H9 (cell line): ENCODE measurements around the gene BRWD1. TPM values are rescaled to one million over a fixed set of nuclear protein-coding genes. Genes with fewer than 3 reads are reported as not detected.

Experiments
- DNase-seq: peaks from one replicate; pipeline ENCODE4 v3.0.0-alpha.2; 2017
- H2AFZ ChIP-seq: one replicate; pipeline ENCODE4 v1.6.1; 2013; ENCODE audit warnings: mild to moderate bottlenecking, low read length, control low read depth, moderate library complexity
- H2AK5ac ChIP-seq: 2 replicates; pipeline ENCODE4 v1.6.1; 2013; ENCODE audit warnings: low read length, control low read depth, mixed read lengths; ENCODE audit not compliant: insufficient read length
- H2BK120ac ChIP-seq: one replicate; pipeline ENCODE4 v1.6.1; 2013; ENCODE audit warnings: low read depth, mild to moderate bottlenecking, low read length, control low read depth, inconsistent platforms; ENCODE audit not compliant: poor library complexity, severe bottlenecking
- H2BK12ac ChIP-seq: 2 replicates; pipeline ENCODE4 v1.6.1; 2013; ENCODE audit warnings: low read length, control low read depth, mixed read lengths, low read depth; ENCODE audit not compliant: insufficient read length
- H2BK15ac ChIP-seq: 2 replicates; pipeline ENCODE4 v1.6.1; 2013; ENCODE audit warnings: low read depth, low read length, control low read depth
- H2BK20ac ChIP-seq: one replicate; pipeline ENCODE4 v1.6.1; 2013; ENCODE audit warnings: low read depth, mild to moderate bottlenecking, low read length, control low read depth, inconsistent platforms; ENCODE audit not compliant: poor library complexity, severe bottlenecking
- H2BK5ac ChIP-seq: 2 replicates; pipeline ENCODE4 v1.6.1; 2013; ENCODE audit warnings: low read length, control low read depth, mixed read lengths; ENCODE audit not compliant: insufficient read length
- H3K14ac ChIP-seq: 2 replicates; pipeline ENCODE4 v1.6.1; 2013; ENCODE audit warnings: low read length, control low read depth; ENCODE audit not compliant: insufficient read depth
- H3K18ac ChIP-seq: 2 replicates; pipeline ENCODE4 v1.6.1; 2013; ENCODE audit warnings: low read depth, mild to moderate bottlenecking, mixed read lengths, low read length, control low read depth; ENCODE audit not compliant: insufficient read length
- H3K23ac ChIP-seq: 2 replicates; pipeline ENCODE4 v1.6.1; 2013; ENCODE audit warnings: low read length, control low read depth, mixed read lengths, low read depth; ENCODE audit not compliant: insufficient read length
- H3K23me2 ChIP-seq: 2 replicates; pipeline ENCODE4 v1.6.1; 2013; ENCODE audit warnings: low read depth, mild to moderate bottlenecking, mixed read lengths, low read length, control low read depth; ENCODE audit not compliant: insufficient read length, poor library complexity, severe bottlenecking
- H3K27ac ChIP-seq: 2 replicates; pipeline ENCODE4 v1.5.1; 2013; ENCODE audit warnings: low read length, control low read depth, mixed read lengths, low read depth; ENCODE audit not compliant: insufficient read length
- H3K27me3 ChIP-seq: 2 replicates; pipeline ENCODE4 v1.6.1; 2013; ENCODE audit warnings: low read length, control low read depth, inconsistent platforms; ENCODE audit not compliant: insufficient read depth
- H3K4ac ChIP-seq: 2 replicates; pipeline ENCODE4 v1.6.1; 2013; ENCODE audit warnings: low read depth, mild to moderate bottlenecking, control low read depth, inconsistent platforms, low read length, moderate library complexity
- H3K4me1 ChIP-seq: 2 replicates; pipeline ENCODE4 v1.6.1; 2013; ENCODE audit warnings: low read length, control low read depth, inconsistent platforms; ENCODE audit not compliant: insufficient read depth
- H3K4me2 ChIP-seq: 2 replicates; pipeline ENCODE4 v1.6.1; 2013; ENCODE audit warnings: low read length, control low read depth, mixed read lengths; ENCODE audit not compliant: insufficient read length, insufficient read depth
- H3K56ac ChIP-seq: 2 replicates; pipeline ENCODE4 v1.6.1; 2013; ENCODE audit warnings: low read depth, mild to moderate bottlenecking, mixed read lengths, low read length, control low read depth; ENCODE audit not compliant: insufficient read length
- H3K79me1 ChIP-seq: 2 replicates; pipeline ENCODE4 v1.6.1; 2013; ENCODE audit warnings: low read depth, mild to moderate bottlenecking, moderate library complexity, low read length, control low read depth, inconsistent platforms; ENCODE audit not compliant: insufficient read depth, poor library complexity, severe bottlenecking
- H3K79me2 ChIP-seq: 2 replicates; pipeline ENCODE4 v1.6.1; 2013; ENCODE audit warnings: low read length, control low read depth, inconsistent platforms; ENCODE audit not compliant: insufficient read depth
- H3K9ac ChIP-seq: 2 replicates; pipeline ENCODE4 v1.6.1; 2013; ENCODE audit warnings: low read length, control low read depth, mixed read lengths; ENCODE audit not compliant: insufficient read length; ENCODE audit errors: extremely low read depth
- H3K9me3 ChIP-seq: one replicate; pipeline ENCODE4 v1.6.1; 2013; ENCODE audit warnings: low read depth, low read length, inconsistent platforms; ENCODE audit not compliant: control insufficient read depth
- H3T11ph ChIP-seq: one replicate; pipeline ENCODE4 v1.6.1; 2013; ENCODE audit warnings: mild to moderate bottlenecking, low read length, control low read depth, inconsistent platforms
- H4K20me1 ChIP-seq: one replicate; pipeline ENCODE4 v1.6.1; 2013; ENCODE audit not compliant: control insufficient read depth, insufficient read length, insufficient read depth
- H4K5ac ChIP-seq: 2 replicates; pipeline ENCODE4 v1.6.1; 2013; ENCODE audit warnings: low read depth, mild to moderate bottlenecking, mixed read lengths, low read length, control low read depth; ENCODE audit not compliant: insufficient read length
- H4K8ac ChIP-seq: replicated peaks from 2 replicates; pipeline ENCODE4 v1.6.1; 2013; ENCODE audit warnings: low read length, control low read depth, mixed read lengths, low read depth; ENCODE audit not compliant: insufficient read length
- H4K91ac ChIP-seq: 2 replicates; pipeline ENCODE4 v1.6.1; 2013; ENCODE audit warnings: low read depth, mild to moderate bottlenecking, moderate library complexity, mixed read lengths, low read length, control low read depth; ENCODE audit not compliant: insufficient read length
- H3K27ac Mint-ChIP-seq, 3 experiments: 2 replicates in 2 of 3; 3 replicates in 1 of 3; pipeline ENCODE4 v1.8.0; 2020 to 2021; ENCODE audit warnings: mixed read lengths in 3 of 3, mild to moderate bottlenecking in 1 of 3, moderate library complexity in 1 of 3
- H3K27me3 Mint-ChIP-seq: 2 replicates; pipeline ENCODE4 v1.8.0; 2021; ENCODE audit warnings: low read depth, mild to moderate bottlenecking, moderate library complexity, mixed read lengths
- H3K36me3 Mint-ChIP-seq, 3 experiments: 2 replicates in 2 of 3; 3 replicates in 1 of 3; pipeline ENCODE4 v1.8.0; 2020 to 2021; ENCODE audit warnings: low read depth in 3 of 3, mixed read lengths in 3 of 3; ENCODE audit not compliant: insufficient read depth in 1 of 3
- H3K4me1 Mint-ChIP-seq, 2 experiments: 2 replicates each; pipeline ENCODE4 v1.8.0; 2020; ENCODE audit warnings: mixed read lengths in 2 of 2
- H3K4me3 Mint-ChIP-seq, 2 experiments: 2 replicates in 1 of 2; 3 replicates in 1 of 2; pipeline ENCODE4 v1.8.0; 2020 to 2021; ENCODE audit warnings: mild to moderate bottlenecking in 2 of 2, mixed read lengths in 2 of 2, moderate library complexity in 1 of 2
- H3K9me3 Mint-ChIP-seq, 2 experiments: 2 replicates in 1 of 2; 3 replicates in 1 of 2; pipeline ENCODE4 v1.8.0; 2020; ENCODE audit warnings: mild to moderate bottlenecking in 2 of 2, mixed read lengths in 2 of 2, moderate library complexity in 1 of 2
- CTCF ChIP-seq: fragments of 200-600 bp; sonication (generic); conservative IDR thresholded peaks from 3 replicates; pipeline ENCODE4 v1.8.0; 2021; ENCODE audit warnings: antibody characterized with exemption, mild to moderate bottlenecking
- WGBS: extraction: QIAGEN DNeasy Blood & Tissue Kit; methylation state at CpG from one replicate; pipeline ENCODE4 v1.1.7; 2013; ENCODE audit warnings: missing lambda C conversion rate, low lambda C conversion rate, mixed read lengths; ENCODE audit not compliant: insufficient read length; ENCODE audit errors: extremely low coverage; 5-methylcytosine and 5-hydroxymethylcytosine counted together
- total RNA-seq: library from RNA; stranded (reverse); gene quantifications from 2 replicates; pipeline ENCODE4 v1.2.1, GENCODE V29; 2021

Gene BRWD1
- total RNA-seq, 1 experiment from 2014 or later = 48.4 TPM

- no peaks in the 10 kb centered on the region for H3K27me3 Mint-ChIP-seq
- Histone ChIP-seq H2BK20ac (no peak overlapping the region), H3K4me2 (no peak overlapping the region), H2BK15ac (no peak overlapping the region), H2BK12ac (no peak overlapping the region), H3K79me2 (peaks cover 3% of the 10 kb centered on the region; the same call in 1 of the 2 replicates), H3K4ac (no peak overlapping the region), H3K4me1 (no peaks in the 10 kb centered on the region), H3K9ac (no peak overlapping the region), H3K27me3 (no peaks in the 10 kb centered on the region), H2AFZ (no peak overlapping the region), H3K79me1 (peaks cover 6% of the 10 kb centered on the region), H3K14ac (no peak overlapping the region), H4K5ac (no peak overlapping the region), H2BK5ac (no peak overlapping the region), H4K20me1 (no peaks in the 10 kb centered on the region), H3K18ac (no peak overlapping the region), H3K9me3 (no peaks in the 10 kb centered on the region), H2AK5ac (no peak overlapping the region), H3K23me2 (no peaks in the 10 kb centered on the region), H3K27ac (no peak overlapping the region), H2BK120ac (no peak overlapping the region), H3K23ac (no peak overlapping the region), H4K8ac (no peak overlapping the region), H3K56ac (no peak overlapping the region), H4K91ac (no peak overlapping the region), H3T11ph (no peak overlapping the region)
- WGBS = no CpG with 5 or more reads among the region's 2 CpGs
- no peak for TF ChIP-seq CTCF
- peaks cover 10 to 11% of the 10 kb centered on the region in 2 experiments; a peak in 4 of 5 replicates for H3K9me3 Mint-ChIP-seq
- no peaks in the 10 kb centered on the region for H3K4me1 Mint-ChIP-seq
- no peak overlapping the region for H3K4me3 Mint-ChIP-seq
- H3K36me3 Mint-ChIP-seq = peaks cover 60 to 85% (median 83%) of the 10 kb centered on the region in 3 experiments
- DNase-seq = no peak
- no peak overlapping the region for H3K27ac Mint-ChIP-seq
These were observed 16.5 kb downstream of the BRWD1 start for GRCh38 chr21:39296891-39297290.
